ENCODE measurements around the gene ANKLE1.
"Not testable (repeated sequence)": the region's sequence is repeated elsewhere in the genome, so short reads cannot be mapped to it uniquely, and the experiment has no call there.

ANKLE1 gene

DNA sequence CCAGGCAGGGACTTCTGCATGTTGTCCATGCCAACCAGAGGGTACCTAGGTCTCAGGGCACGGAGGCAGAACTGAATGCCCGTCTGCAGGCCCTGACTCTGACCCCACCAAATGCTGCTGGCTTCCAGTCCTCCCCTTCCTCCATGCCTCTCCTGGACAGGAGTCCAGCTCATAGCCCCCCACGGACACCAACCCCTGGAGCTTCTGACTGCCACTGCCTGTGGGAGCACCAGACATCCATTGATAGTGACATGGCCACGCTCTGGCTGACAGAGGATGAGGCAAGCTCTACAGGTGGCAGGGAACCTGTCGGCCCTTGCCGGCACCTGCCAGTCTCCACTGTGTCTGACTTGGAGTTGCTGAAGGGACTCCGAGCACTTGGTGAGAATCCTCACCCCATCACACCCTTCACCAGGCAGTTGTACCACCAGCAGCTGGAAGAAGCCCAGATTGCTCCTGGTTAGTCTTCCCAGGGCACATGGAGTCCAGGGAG is 1.8 kb downstream of the ANKLE1 start:
- DNase-seq (ENCODE audit: low spot score) = no peak

GRCh38 chr19:17285415-17286135 is 3.9 kb downstream of the ANKLE1 start:
- no peak for DNase-seq (ENCODE audit: low spot score)

- DNase-seq (ENCODE audit: low spot score) = no peak
Observed at GRCh38 chr19:17286263-17286662, 4.6 kb downstream of the ANKLE1 start.

DNA sequence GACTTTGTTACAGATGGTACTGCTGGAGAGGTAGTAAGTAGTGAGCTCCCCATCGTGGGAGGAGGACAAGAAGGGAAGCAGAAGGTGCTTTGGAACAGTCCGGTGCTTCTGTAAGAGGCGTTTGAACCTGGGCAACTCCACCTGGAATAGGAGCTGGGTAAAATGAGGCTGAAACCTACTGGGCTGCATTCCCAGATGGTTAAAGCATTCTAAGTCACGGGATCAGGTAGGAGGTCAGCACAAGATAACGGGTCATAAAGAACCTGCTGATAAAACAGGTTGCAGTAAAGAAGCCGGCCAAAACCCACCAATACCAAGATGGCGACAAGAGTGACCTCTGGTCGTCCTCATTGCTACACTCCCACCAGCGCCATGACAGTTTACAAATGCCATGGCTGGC is 5.1 kb downstream of the ANKLE1 start:
- DNase-seq (ENCODE audit: low spot score) = no peak

- DNase-seq (ENCODE audit: low spot score) = no peak
Observed at GRCh38 chr19:17289489-17289888, 7.8 kb downstream of the ANKLE1 start.

- DNase-seq (ENCODE audit: low spot score) = peak; percentile 77
Observed at GRCh38 chr19:17292301-17293074, 10.8 kb downstream of the ANKLE1 start.

DNA sequence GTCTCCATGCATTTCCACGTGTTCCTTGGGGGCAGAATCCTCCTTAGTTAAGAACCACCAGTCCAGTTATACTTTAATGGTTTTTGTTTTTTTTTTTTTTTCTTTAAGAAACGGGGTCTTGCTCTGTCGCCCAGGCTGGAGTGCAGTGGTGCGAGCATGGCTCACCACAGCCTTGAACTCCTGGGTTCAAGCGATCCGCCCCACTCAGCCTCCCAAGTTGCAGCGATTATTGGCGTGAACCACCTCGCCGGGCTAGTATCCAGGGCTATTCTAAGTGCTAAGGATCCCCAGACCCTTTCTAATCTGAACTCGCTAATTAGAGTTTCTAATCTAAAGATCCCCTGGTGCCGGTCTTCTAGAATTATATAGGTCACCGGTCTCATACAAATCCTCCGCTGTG is 11.9 kb downstream of the ANKLE1 start:
- no peak for DNase-seq (ENCODE audit: low spot score)

GRCh38 chr19:17294051-17294891 is 12.6 kb downstream of the ANKLE1 start:
- no peak for DNase-seq (ENCODE audit: low spot score)

GRCh38 chr19:17295551-17295950 is 13.8 kb downstream of the ANKLE1 start:
- DNase-seq (ENCODE audit: low spot score) = not testable (repeated sequence)

GRCh38 chr19:17296273-17296672 is 14.6 kb downstream of the ANKLE1 start:
- no peak for DNase-seq (ENCODE audit: low spot score)

- DNase-seq (ENCODE audit: low spot score) = no peak
Observed at GRCh38 chr19:17296976-17297375, 15.3 kb downstream of the ANKLE1 start.

DNA sequence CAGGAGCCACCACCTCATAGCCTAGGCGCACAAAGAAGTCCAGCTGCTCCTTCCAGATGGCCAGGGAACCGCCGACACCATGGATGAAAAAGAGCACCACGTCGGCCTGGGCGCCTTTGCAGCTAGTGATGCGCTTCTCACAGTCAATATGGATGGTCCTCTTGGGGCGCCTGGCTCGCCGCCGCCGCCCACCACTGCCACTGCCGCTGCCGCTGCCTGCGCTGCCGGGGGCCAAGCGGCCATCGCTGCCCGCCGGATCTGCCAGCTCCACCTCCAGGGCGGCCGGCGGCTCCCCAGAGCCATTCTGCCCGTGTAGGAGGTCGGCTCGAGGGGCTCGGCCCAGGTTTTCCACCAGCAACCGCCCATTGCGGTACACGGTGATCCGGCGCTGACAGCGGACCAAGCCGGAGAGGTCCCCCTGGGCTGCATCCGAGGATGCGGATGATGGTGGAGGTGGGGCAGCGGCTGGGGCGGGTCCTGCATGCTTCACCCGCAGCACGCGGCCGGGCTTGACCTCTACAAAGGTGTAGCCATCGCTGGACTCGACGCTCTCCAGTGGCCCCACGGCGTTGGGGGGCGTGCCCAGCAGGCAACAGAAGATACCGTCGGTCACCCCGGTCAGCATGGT is 19.4 kb downstream of the ANKLE1 start:
- no peak for DNase-seq (ENCODE audit: low spot score)

DNA sequence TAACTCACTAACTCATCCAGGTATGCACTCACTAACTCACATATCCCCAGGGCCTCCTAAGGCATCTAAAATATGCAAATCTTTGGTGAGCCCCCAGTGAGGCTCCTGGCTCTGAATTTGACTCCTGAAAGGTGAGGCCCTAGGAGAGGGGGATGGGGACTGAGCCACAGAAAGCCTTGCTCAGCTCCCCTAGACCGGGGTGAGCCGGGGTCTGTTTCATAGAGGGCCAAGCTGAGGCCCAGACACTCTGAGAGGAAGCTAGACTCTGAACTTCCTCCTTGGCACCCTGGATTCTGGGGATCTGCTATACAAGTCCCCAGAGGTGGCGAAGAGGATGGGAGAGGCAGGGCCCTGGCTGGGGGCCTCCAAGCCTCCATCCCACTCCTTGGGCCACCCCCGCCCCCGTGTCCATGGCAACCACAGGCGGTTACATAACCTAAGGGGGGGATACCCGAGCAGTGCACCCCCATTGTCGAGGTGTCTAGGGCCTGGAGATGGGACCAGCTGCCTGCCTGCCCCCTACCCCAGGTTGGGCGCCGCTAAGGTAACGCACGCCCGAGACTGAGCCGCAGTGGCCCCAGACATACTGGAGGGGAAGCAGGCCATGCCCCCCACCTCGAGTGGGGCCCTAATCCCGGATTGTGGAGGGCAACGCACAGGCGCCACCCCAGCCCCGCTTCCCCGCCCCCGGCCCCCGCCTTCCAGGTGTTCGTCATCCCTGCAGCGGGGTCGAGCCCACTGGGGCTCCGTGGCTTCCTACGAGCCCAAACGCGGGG is 20.9 kb downstream of the ANKLE1 start:
- DNase-seq (ENCODE audit: low spot score) = peak; percentile 58

GRCh38 chr19:17303167-17303939 is 21.7 kb downstream of the ANKLE1 start, which contains the start of gene ABHD8:
Gene ABHD8 (minus strand): TSS chr19:17303425. CDS start chr19:17301616, 1,809 bp downstream.
- DNase-seq (ENCODE audit: low spot score) = peak; percentile 97

GRCh38 chr19:17303940-17304267 is 22.2 kb downstream of the ANKLE1 start:
- DNase-seq (ENCODE audit: low spot score) = no peak

- DNase-seq (ENCODE audit: low spot score) = no peak
Observed at GRCh38 chr19:17304386-17305215, 22.9 kb downstream of the ANKLE1 start.

DNA sequence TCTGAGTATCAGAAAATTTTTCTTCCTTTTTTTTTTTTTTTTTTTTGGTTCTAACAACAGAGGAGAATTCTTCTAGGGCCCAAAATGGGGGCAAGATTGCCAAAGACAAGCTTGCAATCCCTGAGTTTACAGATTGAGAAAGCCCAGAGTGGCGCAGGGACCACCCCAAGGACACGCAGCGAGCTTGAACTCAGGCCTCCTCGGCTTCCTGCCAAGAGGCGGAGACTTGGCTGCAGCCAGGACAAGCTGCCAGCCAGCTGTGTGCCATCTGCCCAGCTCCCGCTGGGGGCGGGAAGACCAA is 23.5 kb downstream of the ANKLE1 start:
- no peak for DNase-seq (ENCODE audit: low spot score)

DNA sequence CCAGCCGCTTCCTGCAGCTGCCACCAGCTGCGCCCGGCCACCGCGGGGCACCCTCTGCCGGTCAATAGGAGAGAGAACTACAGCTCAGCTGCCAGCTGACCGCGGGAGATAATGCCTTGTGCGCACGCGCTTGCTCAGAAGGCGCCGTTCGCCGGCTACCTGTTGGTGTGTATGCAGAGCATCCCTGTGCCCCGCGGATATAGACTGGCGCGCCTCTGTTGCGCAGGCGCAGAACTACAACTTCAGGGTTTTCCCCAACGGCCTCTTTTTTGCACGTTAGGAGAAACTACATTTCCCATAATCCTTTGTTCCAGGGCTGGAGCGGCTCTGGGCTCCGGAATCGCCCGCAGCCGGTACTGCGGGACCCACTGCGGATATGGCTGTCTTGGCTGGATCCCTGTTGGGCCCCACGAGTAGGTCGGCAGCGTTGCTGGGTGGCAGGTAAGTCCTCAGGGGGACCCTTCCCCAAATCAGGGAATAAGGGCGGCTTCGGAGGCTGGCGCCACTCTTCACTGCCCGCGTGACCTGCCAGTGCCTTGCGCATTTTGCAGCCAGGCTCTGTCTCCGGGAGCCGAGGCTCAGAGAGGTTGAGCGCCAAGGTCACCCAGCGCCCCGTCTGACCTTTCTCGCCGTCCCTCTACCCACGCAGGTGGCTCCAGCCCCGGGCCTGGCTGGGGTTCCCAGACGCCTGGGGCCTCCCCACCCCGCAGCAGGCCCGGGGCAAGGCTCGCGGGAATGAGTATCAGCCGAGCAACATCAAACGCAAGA is 24.0 kb downstream of the ANKLE1 start, which contains the start of gene MRPL34:
TSS of gene MRPL34 (plus strand) at position 356 of the 768 bp plus-strand sequence. CDS start at position 377, 21 bp downstream.
- peak; percentile 97 for DNase-seq (ENCODE audit: low spot score)

- no peak for DNase-seq (ENCODE audit: low spot score)
Observed at GRCh38 chr19:17306285-17306714, 24.6 kb downstream of the ANKLE1 start.

All from Ammon's horn (tissue), 1 donor.